GM19239 (cell line): Measurements from ENCODE around the gene GIMAP8.
"Not testable (repeated sequence)": the region's sequence is repeated elsewhere in the genome, so short reads cannot be mapped to it uniquely, and the experiment has no call there.

Experiments used
- DNase-seq: peaks from one replicate; pipeline ENCODE4 v3.0.0; 2011; ENCODE audit warnings: low spot score; ENCODE audit not compliant: insufficient read length
- FAIRE-seq: peaks from 2 replicates; lab custom pipeline; 2011; peaks lifted over from hg19 to GRCh38; lab: Jason Lieb, UNC

The GIMAP8 gene

GRCh38 chr7:150457064-150457463 lies 6.6 kb downstream of the GIMAP8 start:
- not testable (repeated sequence) for FAIRE-seq, DNase-seq

- FAIRE-seq (no peak), DNase-seq (no peak)
Measured at GRCh38 chr7:150458235-150458634, 7.8 kb downstream of the GIMAP8 start.

GRCh38 chr7:150458756-150459155 lies 8.3 kb downstream of the GIMAP8 start:
- FAIRE-seq (no peak), DNase-seq (no peak)

- FAIRE-seq = peak; percentile 80
- DNase-seq = no peak
Measured at GRCh38 chr7:150461520-150461919, 11.1 kb downstream of the GIMAP8 start.

- DNase-seq (no peak), FAIRE-seq (no peak)
Measured at GRCh38 chr7:150462413-150462812, 12.0 kb downstream of the GIMAP8 start.

- no peak for FAIRE-seq
- DNase-seq = no peak
Measured at GRCh38 chr7:150463461-150463860, 13.0 kb downstream of the GIMAP8 start.

GRCh38 chr7:150464962-150465361 lies 14.5 kb downstream of the GIMAP8 start:
- FAIRE-seq = no peak
- no peak for DNase-seq

GRCh38 chr7:150465414-150465813 lies 15.0 kb downstream of the GIMAP8 start:
- FAIRE-seq (peak; percentile 8), DNase-seq (no peak)

- FAIRE-seq = no peak
- DNase-seq = no peak
Measured at GRCh38 chr7:150466477-150466876, 16.0 kb downstream of the GIMAP8 start.

- FAIRE-seq (no peak), DNase-seq (no peak)
Measured at GRCh38 chr7:150468241-150468640, 17.8 kb downstream of the GIMAP8 start.

- no peak for DNase-seq
- no peak for FAIRE-seq
Measured at GRCh38 chr7:150471886-150472285, 21.5 kb downstream of the GIMAP8 start.

GRCh38 chr7:150473902-150474301 lies 23.5 kb downstream of the GIMAP8 start:
- FAIRE-seq = no peak
- no peak for DNase-seq

GRCh38 chr7:150476285-150476684 lies 25.9 kb downstream of the GIMAP8 start:
- no peak for FAIRE-seq
- DNase-seq = no peak

GRCh38 chr7:150476819-150477631 lies 26.6 kb downstream of the GIMAP8 start:
- DNase-seq (no peak), FAIRE-seq (no peak)

- no peak for FAIRE-seq
- no peak for DNase-seq
Measured at GRCh38 chr7:150479023-150479716, 28.7 kb downstream of the GIMAP8 start.

GRCh38 chr7:150481186-150481920 lies 30.9 kb downstream of the GIMAP8 start:
- DNase-seq (no peak), FAIRE-seq (peak; percentile 14)

GRCh38 chr7:150481922-150482321 lies 31.5 kb downstream of the GIMAP8 start:
- FAIRE-seq = peak; percentile 18
- no peak for DNase-seq

- DNase-seq, FAIRE-seq: not testable (repeated sequence)
Measured at GRCh38 chr7:150483514-150483913, 33.1 kb downstream of the GIMAP8 start.

GRCh38 chr7:150484071-150484470 lies 33.6 kb downstream of the GIMAP8 start:
- not testable (repeated sequence) for DNase-seq
- peak; percentile 23 for FAIRE-seq

GRCh38 chr7:150487625-150488024 lies 37.2 kb downstream of the GIMAP8 start:
- DNase-seq (no peak), FAIRE-seq (no peak)

GRCh38 chr7:150489782-150490181 lies 39.4 kb downstream of the GIMAP8 start:
- no peak for FAIRE-seq
- DNase-seq = no peak
